GM12878 (cell line): ENCODE results near the gene RPL5.

Experiments
- GABPA ChIP-seq: IDR thresholded peaks from 2 replicates; pipeline ENCODE4 v1.6.1; 2014; ENCODE audit warnings: antibody characterized with exemption, low read depth, mild to moderate bottlenecking, inconsistent platforms
- MEF2A ChIP-seq: IDR thresholded peaks from 2 replicates; pipeline ENCODE4 v1.6.1; 2011; ENCODE audit warnings: low read depth, mild to moderate bottlenecking, low read length, moderate library complexity; ENCODE audit not compliant: insufficient read depth
- MXI1 ChIP-seq: fragments of 150-350 bp; IDR thresholded peaks from 2 replicates; pipeline ENCODE4 v1.6.1; 2011; ENCODE audit warnings: low read depth, mild to moderate bottlenecking, inconsistent platforms, low read length, improper control_type of control experiment

GRCh38 chr1:92784639-92785500 lies 47.0 kb upstream of the RPL5 start, which contains the start of gene EVI5:
- no peak for TF ChIP-seq MEF2A
- no peak for TF ChIP-seq MXI1
- TF ChIP-seq GABPA, result no peak
